Lung (tissue), 12 donors: ENCODE results near the gene ALS2CL. TPM values are rescaled to one million over a fixed set of nuclear protein-coding genes. Genes with fewer than 3 reads are reported as not detected.

Experiments
- ATAC-seq: fragments of 200-7000 bp; cut with Tn5 transposase; one replicate; pipeline ENCODE4 v1.9.1; 2020; ENCODE audit warnings: moderate number of reproducible peaks; ENCODE audit not compliant: insufficient read depth, low FRiP score
- DNase-seq, 3 donors: peaks; one replicate each; pipeline ENCODE4 v3.0.0-alpha.2; 2013 to 2017
- H3K27ac ChIP-seq, 2 donors: one replicate each; pipeline ENCODE4 v1.5.1; 2013; ENCODE audit warnings: mild to moderate bottlenecking in 2 of 2, moderate library complexity in 2 of 2, control low read depth in 1 of 2, inconsistent platforms in 1 of 2, low read depth in 1 of 2, low read length in 1 of 2
- H3K27me3 ChIP-seq, 3 donors: one replicate each; pipeline ENCODE4 v1.5.1; 2013; ENCODE audit warnings: low read length in 2 of 3; ENCODE audit not compliant: control insufficient read depth in 3 of 3, insufficient read depth in 3 of 3
- H3K36me3 ChIP-seq, 4 donors: one replicate each; pipeline ENCODE4 v1.5.1; 2013; ENCODE audit warnings: low read length in 4 of 4, mild to moderate bottlenecking in 1 of 4, moderate library complexity in 1 of 4; ENCODE audit not compliant: control insufficient read depth in 4 of 4, insufficient read depth in 4 of 4
- H3K4me1 ChIP-seq, 5 donors: one replicate each; pipeline ENCODE4 v1.5.1; 2013; ENCODE audit warnings: low read length in 5 of 5, mild to moderate bottlenecking in 2 of 5, moderate library complexity in 1 of 5; ENCODE audit not compliant: control insufficient read depth in 5 of 5, insufficient read depth in 5 of 5
- H3K4me3 ChIP-seq: one replicate; pipeline ENCODE4 v1.5.1; 2013; ENCODE audit warnings: mild to moderate bottlenecking, control low read depth, moderate library complexity
- H3K9ac ChIP-seq, 2 donors: one replicate each; pipeline ENCODE4 v1.5.1; 2013; ENCODE audit warnings: low read length in 2 of 2, control low read depth in 1 of 2; ENCODE audit not compliant: insufficient read depth in 1 of 2
- H3K9me3 ChIP-seq, 4 donors: one replicate each; pipeline ENCODE4 v1.5.1; 2013; ENCODE audit warnings: low read length in 3 of 4, mild to moderate bottlenecking in 1 of 4, moderate library complexity in 1 of 4; ENCODE audit not compliant: control insufficient read depth in 4 of 4, insufficient read depth in 3 of 4
- WGBS, 2 donors: extraction: QIAGEN DNeasy Blood & Tissue Kit; methylation state at CpG; one replicate each; pipeline ENCODE4 v1.1.7; 2013; 5-methylcytosine and 5-hydroxymethylcytosine counted together
- polyA plus RNA-seq, 2 donors: library from polyadenylated mRNA; stranded (reverse); fragments of 200-250 nt; gene quantifications; one replicate each; pipeline ENCODE4 v1.2.1, GENCODE V29; 2013
- total RNA-seq, 2 donors: library from RNA; depleted of rRNA in 1 of 2; stranded (reverse); fragments of >200 nt in 1 of 2; gene quantifications; one replicate each; pipeline ENCODE4 v1.2.1, GENCODE V29; 2014 to 2021
- TF ChIP-seq, protein P1 (sequence below): IDR thresholded peaks from 2 replicates; pipeline ENCODE4 v1.5.1; 2012; ENCODE audit warnings: mild to moderate bottlenecking; ENCODE audit errors: control extremely low read depth, extremely low read depth
- donor health status: control.
- donor health status: control.
- donor health status: Bipolar disorder and iron deficiency.
- donor health status: healthy.
- donor health status: DM: yes; HTN: yes; CAD: no.

Gene ALS2CL
- total and polyA plus RNA-seq, 4 donors = 23.6 to 58.5 (median 48.9) TPM

GRCh38 chr3:46729038-46729437 lies 35.6 kb upstream of the ALS2CL start:
- 93 to 95% methylated on average over 4 of the region's 4 CpGs for WGBS, 2 donors

GRCh38 chr3:46725621-46726314 lies 32.3 kb upstream of the ALS2CL start:
- no peak overlapping the region for H3K27ac ChIP-seq
- peak in 1 of 3 donors; percentile 14 for DNase-seq

More at GRCh38 chr3:46729038-46729437, 35.6 kb upstream of the ALS2CL start:
- Histone ChIP-seq H3K27me3 (no peaks in the 10 kb centered on the region), H3K4me3 (no peak overlapping the region), H3K4me1 (no peaks in the 10 kb centered on the region), H3K27ac (no peak overlapping the region), H3K9ac (no peak overlapping the region), H3K9me3 (peaks cover 0 to 2% (median 0%) of the 10 kb centered on the region in 4 donors), H3K36me3 (no peaks in the 10 kb centered on the region)
- DNase-seq (no peak), ATAC-seq (no peak)
- TF ChIP-seq, protein P1, sequence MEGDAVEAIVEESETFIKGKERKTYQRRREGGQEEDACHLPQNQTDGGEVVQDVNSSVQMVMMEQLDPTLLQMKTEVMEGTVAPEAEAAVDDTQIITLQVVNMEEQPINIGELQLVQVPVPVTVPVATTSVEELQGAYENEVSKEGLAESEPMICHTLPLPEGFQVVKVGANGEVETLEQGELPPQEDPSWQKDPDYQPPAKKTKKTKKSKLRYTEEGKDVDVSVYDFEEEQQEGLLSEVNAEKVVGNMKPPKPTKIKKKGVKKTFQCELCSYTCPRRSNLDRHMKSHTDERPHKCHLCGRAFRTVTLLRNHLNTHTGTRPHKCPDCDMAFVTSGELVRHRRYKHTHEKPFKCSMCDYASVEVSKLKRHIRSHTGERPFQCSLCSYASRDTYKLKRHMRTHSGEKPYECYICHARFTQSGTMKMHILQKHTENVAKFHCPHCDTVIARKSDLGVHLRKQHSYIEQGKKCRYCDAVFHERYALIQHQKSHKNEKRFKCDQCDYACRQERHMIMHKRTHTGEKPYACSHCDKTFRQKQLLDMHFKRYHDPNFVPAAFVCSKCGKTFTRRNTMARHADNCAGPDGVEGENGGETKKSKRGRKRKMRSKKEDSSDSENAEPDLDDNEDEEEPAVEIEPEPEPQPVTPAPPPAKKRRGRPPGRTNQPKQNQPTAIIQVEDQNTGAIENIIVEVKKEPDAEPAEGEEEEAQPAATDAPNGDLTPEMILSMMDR = no peak

DNA sequence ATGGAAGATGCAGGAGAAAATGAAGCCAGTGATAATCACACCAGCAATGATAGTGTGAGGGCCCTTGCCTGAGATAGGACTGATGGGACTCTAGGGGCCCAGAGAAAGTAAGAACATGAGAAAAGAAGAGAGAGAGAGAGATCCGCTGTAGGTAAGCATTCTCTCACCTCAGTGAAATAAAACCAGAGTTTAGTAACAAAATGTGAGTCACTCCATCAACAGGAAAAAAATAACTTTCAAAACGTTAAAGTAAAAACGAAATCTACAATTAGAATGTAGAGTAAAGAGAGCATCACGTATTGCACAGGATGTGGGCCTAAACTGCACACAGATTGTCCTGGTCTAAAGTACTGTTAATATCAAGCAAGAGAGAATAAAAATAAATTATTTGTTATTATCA lies 30.9 kb upstream of the ALS2CL start:
- no peak for ATAC-seq
- Histone ChIP-seq H3K4me1 (no peaks in the 10 kb centered on the region), H3K36me3 (no peaks in the 10 kb centered on the region), H3K27me3 (no peaks in the 10 kb centered on the region), H3K9ac (no peak overlapping the region), H3K27ac (no peak overlapping the region), H3K4me3 (no peak overlapping the region), H3K9me3 (peaks cover 0 to 2% (median 0%) of the 10 kb centered on the region in 4 donors)
- DNase-seq = no peak
- TF ChIP-seq, protein P1 = no peak
- WGBS, 2 donors = 81 to 91% methylated on average over 4 of the region's 4 CpGs

More at GRCh38 chr3:46725621-46726314, 32.3 kb upstream of the ALS2CL start:
- 56 to 78% methylated on average over 6 of the region's 6 CpGs for WGBS, 2 donors
- TF ChIP-seq, protein P1 = no peak
- no peaks in the 10 kb centered on the region for H3K36me3 ChIP-seq
- no peak overlapping the region for H3K4me3 ChIP-seq
- no peaks in the 10 kb centered on the region for H3K27me3 ChIP-seq
- H3K4me1 ChIP-seq = no peaks in the 10 kb centered on the region
- peaks cover 0 to 2% (median 0%) of the 10 kb centered on the region in 4 donors for H3K9me3 ChIP-seq
- H3K9ac ChIP-seq = no peak overlapping the region
- ATAC-seq = no peak
